K562 (cell line): Measurements from ENCODE around the gene CREB3L1. TPM values are rescaled to one million over a fixed set of nuclear protein-coding genes. Genes with fewer than 3 reads are reported as not detected.

Experiments
- CHAMP1 ChIP-seq: fragments of 450-650 bp; IDR thresholded peaks from 2 replicates; pipeline ENCODE4 v1.6.1; 2016; ENCODE audit warnings: mild to moderate bottlenecking
- EGR1 ChIP-seq: fragments of 450-650 bp; conservative IDR thresholded peaks from 2 replicates; pipeline ENCODE4 v1.6.1; 2017; ENCODE audit warnings: mild to moderate bottlenecking
- HDAC1 ChIP-seq, 2 experiments: fragments of 450-650 bp; IDR thresholded peaks; 2 replicates each; pipeline ENCODE4 v1.6.1; 2016 to 2017; ENCODE audit warnings: inconsistent platforms in 1 of 2, mild to moderate bottlenecking in 1 of 2, moderate library complexity in 1 of 2
- HMG20B ChIP-seq: fragments of 250-450 bp; sonication (Bioruptor Pico); IDR thresholded peaks from 2 replicates; pipeline ENCODE4 v1.5.0; 2021; ENCODE audit warnings: mild to moderate bottlenecking
- MCM5 ChIP-seq: fragments of 450-650 bp; IDR thresholded peaks from 2 replicates; pipeline ENCODE4 v1.6.1; 2016; ENCODE audit warnings: low read depth
- MTA2 ChIP-seq: fragments of 450-650 bp; IDR thresholded peaks from 2 replicates; pipeline ENCODE4 v1.6.1; 2016; ENCODE audit warnings: low read depth
- NBN ChIP-seq: fragments of 450-650 bp; IDR thresholded peaks from 2 replicates; pipeline ENCODE4 v1.6.1; 2016; ENCODE audit warnings: low read depth, mild to moderate bottlenecking
- NCOA1 ChIP-seq: fragments of 450-650 bp; IDR thresholded peaks from 2 replicates; pipeline ENCODE4 v1.6.1; 2016; ENCODE audit warnings: low read depth
- REST ChIP-seq, 2 experiments: fragments of 450-650 bp; formaldehyde crosslinking in 1 of 2; IDR thresholded peaks; 2 replicates each; pipeline versions ENCODE4 v1.4.0 to v1.6.1; 2014 to 2020; ENCODE audit warnings: mild to moderate bottlenecking in 2 of 2, borderline replicate concordance in 1 of 2, low read depth in 1 of 2
- SNRNP70 ChIP-seq: fragments of 200-400 bp; formaldehyde crosslinking; optimal IDR thresholded peaks from 2 replicates; pipeline ENCODE3; 2017; ENCODE audit warnings: low read depth, low read length
- ZBTB8A ChIP-seq: fragments of 450-650 bp; IDR thresholded peaks from 2 replicates; pipeline ENCODE4 v1.6.1; 2018; ENCODE audit warnings: mild to moderate bottlenecking, moderate library complexity; ENCODE audit not compliant: partially characterized antibody
- ZNF212 ChIP-seq: fragments of 450-650 bp; formaldehyde crosslinking; IDR thresholded peaks from 2 replicates; pipeline ENCODE4 v1.4.0; 2020; ENCODE audit warnings: mild to moderate bottlenecking
- ZNF717 ChIP-seq: fragments of 250-450 bp; sonication (Bioruptor Pico); IDR thresholded peaks from 2 replicates; pipeline ENCODE4 v1.5.0; 2021
- polyA plus RNA-seq, 8 experiments: library from polyadenylated mRNA; depleted of rRNA in 4 of 8; stranded (reverse) in 5 of 8; unstranded in 3 of 8; fragments of >200 nt; fragmentation: Nextera tagmentation in 2 of 8; fragmentation: Illumina TruSeq in 1 of 8; extraction: Ambion mirVana in 2 of 8; extraction: Trizol in 1 of 8; gene quantifications; 2 replicates each; pipeline versions ENCODE4 v1.2.1 to v1.2.3, GENCODE V29; 2011 to 2014; ENCODE audit warnings: inconsistent platforms in 1 of 8, missing spikeins in 1 of 8
- total RNA-seq, 7 experiments: library from RNA; depleted of rRNA in 6 of 7; stranded (reverse); fragments of >200 nt in 6 of 7; fragmentation: Illumina TruSeq in 2 of 7; extraction: Trizol in 2 of 7; gene quantifications; 2 replicates each; pipeline versions ENCODE4 v1.2.1 to v1.2.3, GENCODE V29; 2011 to 2021; ENCODE audit warnings: low replicate concordance in 1 of 7
- TF ChIP-seq, protein P1 (sequence below): fragments of 450-650 bp; IDR thresholded peaks from 2 replicates; pipeline ENCODE4 v1.7.0; 2016; ENCODE audit warnings: borderline replicate concordance
- TF ChIP-seq, protein P2 (sequence below): fragments of 250-450 bp; sonication (Bioruptor Pico); IDR thresholded peaks from 2 replicates; pipeline ENCODE4 v1.5.0; 2020; ENCODE audit warnings: mild to moderate bottlenecking

Gene CREB3L1
- total and polyA plus RNA-seq, 9 of the 15 experiments (the other 6 are each of a cell fraction or from before 2014, with no cell fraction given): 1.2 to 27.6 (median 3.7) TPM

GRCh38 chr11:46352063-46352841, 74.8 kb downstream of the CREB3L1 start (continued):
- no peak for TF ChIP-seq SNRNP70
- TF ChIP-seq MTA2: no peak
- TF ChIP-seq NBN: no peak
- TF ChIP-seq, protein P1, sequence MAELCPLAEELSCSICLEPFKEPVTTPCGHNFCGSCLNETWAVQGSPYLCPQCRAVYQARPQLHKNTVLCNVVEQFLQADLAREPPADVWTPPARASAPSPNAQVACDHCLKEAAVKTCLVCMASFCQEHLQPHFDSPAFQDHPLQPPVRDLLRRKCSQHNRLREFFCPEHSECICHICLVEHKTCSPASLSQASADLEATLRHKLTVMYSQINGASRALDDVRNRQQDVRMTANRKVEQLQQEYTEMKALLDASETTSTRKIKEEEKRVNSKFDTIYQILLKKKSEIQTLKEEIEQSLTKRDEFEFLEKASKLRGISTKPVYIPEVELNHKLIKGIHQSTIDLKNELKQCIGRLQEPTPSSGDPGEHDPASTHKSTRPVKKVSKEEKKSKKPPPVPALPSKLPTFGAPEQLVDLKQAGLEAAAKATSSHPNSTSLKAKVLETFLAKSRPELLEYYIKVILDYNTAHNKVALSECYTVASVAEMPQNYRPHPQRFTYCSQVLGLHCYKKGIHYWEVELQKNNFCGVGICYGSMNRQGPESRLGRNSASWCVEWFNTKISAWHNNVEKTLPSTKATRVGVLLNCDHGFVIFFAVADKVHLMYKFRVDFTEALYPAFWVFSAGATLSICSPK: no peak
- TF ChIP-seq, protein P2, sequence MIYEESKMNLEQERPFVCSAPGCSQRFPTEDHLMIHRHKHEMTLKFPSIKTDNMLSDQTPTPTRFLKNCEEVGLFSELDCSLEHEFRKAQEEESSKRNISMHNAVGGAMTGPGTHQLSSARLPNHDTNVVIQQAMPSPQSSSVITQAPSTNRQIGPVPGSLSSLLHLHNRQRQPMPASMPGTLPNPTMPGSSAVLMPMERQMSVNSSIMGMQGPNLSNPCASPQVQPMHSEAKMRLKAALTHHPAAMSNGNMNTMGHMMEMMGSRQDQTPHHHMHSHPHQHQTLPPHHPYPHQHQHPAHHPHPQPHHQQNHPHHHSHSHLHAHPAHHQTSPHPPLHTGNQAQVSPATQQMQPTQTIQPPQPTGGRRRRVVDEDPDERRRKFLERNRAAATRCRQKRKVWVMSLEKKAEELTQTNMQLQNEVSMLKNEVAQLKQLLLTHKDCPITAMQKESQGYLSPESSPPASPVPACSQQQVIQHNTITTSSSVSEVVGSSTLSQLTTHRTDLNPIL (CRISPR knock-in tag): no peak
- TF ChIP-seq ZNF717 (CRISPR knock-in tag): no peak
- TF ChIP-seq HDAC1 (IDR thresholded peaks at IDR 0.05): no peak
- peak; percentile 37; the same call in 1 of the 2 replicates for TF ChIP-seq EGR1
- TF ChIP-seq MCM5: no peak
- no peak for TF ChIP-seq CHAMP1
- TF ChIP-seq ZNF212 (CRISPR knock-in tag): no peak
- no peak for TF ChIP-seq ZBTB8A
- TF ChIP-seq REST (IDR thresholded peaks at IDR 0.05; ENCODE audit: borderline replicate concordance): peak; percentile 81
- TF ChIP-seq REST (CRISPR knock-in tag; IDR thresholded peaks at IDR 0.05; ENCODE audit: low read depth): no peak
- no peak for TF ChIP-seq HMG20B (CRISPR knock-in tag)
- no peak for TF ChIP-seq NCOA1
